Adrenal gland (tissue), 19 donors: ENCODE data around the gene GRPR. TPM values are rescaled to one million over a fixed set of nuclear protein-coding genes. Genes with fewer than 3 reads are reported as not detected.
A peak's percentile ranks its signal among the peaks of the same experiment; 100 is the strongest.

Experiments used
- DNase-seq, 7 donors: peaks; one replicate each; pipeline ENCODE4 v3.0.0-alpha.2; 2019 to 2020
- H3K27ac ChIP-seq, 5 donors: fragments of 200-600 bp; sonication (generic) in 4 of 5; 1 replicate in 3 of 5; 2 replicates in 2 of 5; pipeline versions ENCODE4 v1.5.1 to v1.8.0; 2016 to 2020; ENCODE audit warnings: mild to moderate bottlenecking in 1 of 5
- H3K27me3 ChIP-seq: fragments of 200-600 bp; 2 replicates; pipeline ENCODE4 v1.8.0; 2021
- H3K36me3 ChIP-seq, 2 donors: fragments of 200-600 bp; replicated peaks in 1 of 2; 1 replicate in 1 of 2; 2 replicates in 1 of 2; pipeline versions ENCODE4 v1.5.1 to v1.8.0; 2018 to 2022
- H3K4me1 ChIP-seq, 2 donors: fragments of 200-600 bp; replicated peaks in 1 of 2; 1 replicate in 1 of 2; 2 replicates in 1 of 2; pipeline versions ENCODE4 v1.5.1 to v1.8.0; 2018 to 2021
- H3K4me3 ChIP-seq, 4 donors: fragments of 200-600 bp; sonication (generic) in 3 of 4; one replicate each; pipeline ENCODE4 v1.5.1; 2016 to 2018
- H3K9me3 ChIP-seq, 3 donors: fragments of 200-600 bp; sonication (generic) in 1 of 3; replicated peaks in 1 of 3; 1 replicate in 2 of 3; 2 replicates in 1 of 3; pipeline versions ENCODE4 v1.5.1 to v1.8.0; 2016 to 2021
- POLR2A ChIP-seq, 2 donors: fragments of 450-650 bp; IDR thresholded peaks; one replicate each; pipeline ENCODE4 v1.6.1; 2017; ENCODE audit warnings: antibody characterized with exemption in 2 of 2, mild to moderate bottlenecking in 2 of 2, moderate library complexity in 1 of 2
- WGBS, 4 donors: extraction: QIAGEN DNeasy Blood & Tissue Kit in 2 of 4; methylation state at CpG; one replicate each; pipeline versions ENCODE4 v1.1.5 to v1.1.7; 2013 to 2017; 5-methylcytosine and 5-hydroxymethylcytosine counted together
- intact Hi-C, 2 donors: fragments of 100-400 bp; cut with DNase I; formaldehyde crosslinking; loops; one replicate each; pipeline versions ENCODE4 v1.14.1 to v1.15.0; 2022 to 2023
- long read RNA-seq, 10 donors: library from polyadenylated mRNA in 3 of 10; unstranded in 2 of 10; stranded (forward) in 1 of 10; transcript quantifications; one replicate each; pipeline ENCODE4 v2.0.0 and lab custom pipeline, GENCODE V29; 2021 to 2026
- polyA plus RNA-seq, 3 donors: library from polyadenylated mRNA; stranded (reverse); fragments of 200-250 nt in 2 of 3; fragments of 350-450 nt in 1 of 3; fragmentation: Illumina TruSeq in 1 of 3; extraction: RNeasy Lipid Tissue Mini Kit (QIAGEN cat#74804) in 1 of 3; gene quantifications; one replicate each; pipeline ENCODE4 v1.2.3, GENCODE V29; 2013 to 2014
- total RNA-seq, 9 donors: library from RNA; depleted of rRNA in 4 of 9; stranded (reverse); fragments of >200 nt in 4 of 9; fragments of 120-200 nt in 1 of 9; fragmentation: NEBNext Ultra II Directional in 1 of 9; extraction: Animal tissue kit (Norgen Biotek cat#: 25700) in 1 of 9; gene quantifications; one replicate each; pipeline versions ENCODE4 v1.1.0 to v1.2.4, GENCODE V29; 2013 to 2023
- TF ChIP-seq, protein P1 (sequence below), 6 experiments: fragments of 450-650 bp in 4 of 6; fragments of 200-600 bp in 2 of 6; sonication (generic) in 1 of 6; IDR thresholded peaks; 1 replicate in 5 of 6; 2 replicates in 1 of 6; pipeline versions ENCODE4 v1.5.1 to v1.8.0; 2016 to 2021; ENCODE audit warnings: antibody characterized with exemption in 6 of 6, mild to moderate bottlenecking in 2 of 6, moderate library complexity in 1 of 6
- donor health status: healthy with polysubstance abuse.
- donor health status: Bipolar disorder and iron deficiency.
- donor health status: DM: yes; HTN: yes; CAD: no.
- donor health status: DM: no; HTN: no; CAD: no.
- donor health status: DM: no; HTN: no; CAD: no.
- donor health status: DM: yes; HTN: yes; CAD: no.

Gene GRPR
- total RNA-seq: under 1 TPM in 6 of 9 donors, not detected in 3; 0.06 to 0.85 (median 0.22) TPM
- polyA plus RNA-seq: under 1 TPM in 2 of 3 donors, not detected in 1; 0.07 to 0.15 TPM
- long read RNA-seq, donor 1: 0 reads
- long read RNA-seq, donor 2: 0 reads
- long read RNA-seq, donor 3: 0 reads
- long read RNA-seq, donor 4: 0 reads
- long read RNA-seq, donor 5: 0 reads
- long read RNA-seq, donor 6: 0 reads
- long read RNA-seq, donor 7: 0 reads
- long read RNA-seq, donor 8: 0 reads
- long read RNA-seq, donor 9: 0 reads
- long read RNA-seq, donor 10: 0 reads

GRCh38 chrX:16123222-16123786 is at the start of gene GRPR:
TSS of gene GRPR (plus strand) at chrX:16123565. CDS start at chrX:16123954, 389 bp downstream.
- peak; percentile 74 to 93 (median 85) for DNase-seq
- H3K27ac ChIP-seq: no peak within 1 kb of the TSS
- 0 to 3% (median 0%) methylated on average over 2 to 6 of the region's 6 CpGs for WGBS, 4 donors
- H3K9me3 ChIP-seq: no peaks in the 10 kb centered on the region
- TF ChIP-seq POLR2A (IDR thresholded peaks at IDR 0.05): no peak
- TF ChIP-seq, protein P1, sequence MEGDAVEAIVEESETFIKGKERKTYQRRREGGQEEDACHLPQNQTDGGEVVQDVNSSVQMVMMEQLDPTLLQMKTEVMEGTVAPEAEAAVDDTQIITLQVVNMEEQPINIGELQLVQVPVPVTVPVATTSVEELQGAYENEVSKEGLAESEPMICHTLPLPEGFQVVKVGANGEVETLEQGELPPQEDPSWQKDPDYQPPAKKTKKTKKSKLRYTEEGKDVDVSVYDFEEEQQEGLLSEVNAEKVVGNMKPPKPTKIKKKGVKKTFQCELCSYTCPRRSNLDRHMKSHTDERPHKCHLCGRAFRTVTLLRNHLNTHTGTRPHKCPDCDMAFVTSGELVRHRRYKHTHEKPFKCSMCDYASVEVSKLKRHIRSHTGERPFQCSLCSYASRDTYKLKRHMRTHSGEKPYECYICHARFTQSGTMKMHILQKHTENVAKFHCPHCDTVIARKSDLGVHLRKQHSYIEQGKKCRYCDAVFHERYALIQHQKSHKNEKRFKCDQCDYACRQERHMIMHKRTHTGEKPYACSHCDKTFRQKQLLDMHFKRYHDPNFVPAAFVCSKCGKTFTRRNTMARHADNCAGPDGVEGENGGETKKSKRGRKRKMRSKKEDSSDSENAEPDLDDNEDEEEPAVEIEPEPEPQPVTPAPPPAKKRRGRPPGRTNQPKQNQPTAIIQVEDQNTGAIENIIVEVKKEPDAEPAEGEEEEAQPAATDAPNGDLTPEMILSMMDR (IDR thresholded peaks at IDR 0.05): peak; percentile 48 to 75 (median 71)
- H3K4me3 ChIP-seq: no peak within 1 kb of the TSS
- H3K4me1 ChIP-seq: no peaks in the 10 kb centered on the region
- H3K36me3 ChIP-seq: no peaks in the 10 kb centered on the region
- intact Hi-C loops: loop anchor here in 1 of 2 donors (10.0 kb wide), 1 partner anchor 321 kb away; no protein-coding TSS in a partner anchor
- H3K27me3 ChIP-seq: peaks cover 22% of the 10 kb centered on the region

- Histone ChIP-seq H3K27me3 (no peaks in the 10 kb centered on the region), H3K4me3 (no peak overlapping the region), H3K36me3 (no peaks in the 10 kb centered on the region), H3K4me1 (no peaks in the 10 kb centered on the region), H3K27ac (no peak overlapping the region), H3K9me3 (no peaks in the 10 kb centered on the region)
- DNase-seq: no peak
- WGBS, 4 donors: 29 to 50% (median 40%) methylated on average over 1 of the region's 1 CpG
- intact Hi-C loops: no loop called here
- no peak for TF ChIP-seq POLR2A (IDR thresholded peaks at IDR 0.05)
- TF ChIP-seq, protein P1 (IDR thresholded peaks at IDR 0.05): no peak
Observed at GRCh38 chrX:16075087-16075486, 48.3 kb upstream of the GRPR start.

- H3K27me3 ChIP-seq: no peaks in the 10 kb centered on the region
- no peaks in the 10 kb centered on the region for H3K9me3 ChIP-seq
- intact Hi-C loops: no loop called here
- no peaks in the 10 kb centered on the region for H3K4me1 ChIP-seq
- DNase-seq: no peak
- WGBS, 4 donors: 59 to 74% (median 70%) methylated on average over 2 of the region's 2 CpGs
- no peak overlapping the region for H3K27ac ChIP-seq
- no peak for TF ChIP-seq POLR2A (IDR thresholded peaks at IDR 0.05)
- TF ChIP-seq, protein P1 (IDR thresholded peaks at IDR 0.05): no peak
- no peaks in the 10 kb centered on the region for H3K36me3 ChIP-seq
- H3K4me3 ChIP-seq: no peak overlapping the region
Observed at GRCh38 chrX:16076834-16077233, 46.5 kb upstream of the GRPR start.

- WGBS, 4 donors: 81 to 87% (median 86%) methylated on average over 2 of the region's 2 CpGs
- TF ChIP-seq, protein P1 (IDR thresholded peaks at IDR 0.05): no peak
- no peak for TF ChIP-seq POLR2A (IDR thresholded peaks at IDR 0.05)
- no peaks in the 10 kb centered on the region for H3K36me3 ChIP-seq
- peaks cover 1% of the 10 kb centered on the region for H3K27me3 ChIP-seq
- intact Hi-C loops: no loop called here
- no peaks in the 10 kb centered on the region for H3K4me1 ChIP-seq
- no peak for DNase-seq
- no peak overlapping the region for H3K4me3 ChIP-seq
- no peak overlapping the region for H3K27ac ChIP-seq
- H3K9me3 ChIP-seq: no peaks in the 10 kb centered on the region
Observed at GRCh38 chrX:16077811-16078210, 45.6 kb upstream of the GRPR start.
